Activated effector memory CD4-positive, alpha-beta T cell treated with anti-CD3 and anti-CD28 coated beads, Interleukin-2, amount 50 U/mL, for 16 hours (primary cell): ENCODE data around the gene CYP4V2.
A peak's percentile ranks its signal among the peaks of the same experiment; 100 is the strongest.

Experiments
- DNase-seq: peaks from one replicate; pipeline ENCODE4 v3.0.0-alpha.2; 2020

CYP4V2 gene

GRCh38 chr4:186191200-186192065, at the start of gene CYP4V2:
TSS of gene CYP4V2 (plus strand) at chr4:186191567. CDS start at chr4:186191824, 257 bp downstream.
- DNase-seq = peak; percentile 95

- no peak for DNase-seq
These were observed 47.0 kb upstream of the CYP4V2 start for GRCh38 chr4:186144198-186144945.

- DNase-seq = no peak
These were observed 46.3 kb upstream of the CYP4V2 start for GRCh38 chr4:186144946-186145569.

- no peak for DNase-seq
These were observed 44.9 kb upstream of the CYP4V2 start for GRCh38 chr4:186146458-186146857.

GRCh38 chr4:186148336-186148975, 42.9 kb upstream of the CYP4V2 start:
- DNase-seq = no peak

- DNase-seq = peak; percentile 72
These were observed 41.5 kb upstream of the CYP4V2 start for GRCh38 chr4:186149872-186150271.

GRCh38 chr4:186150926-186151325, 40.4 kb upstream of the CYP4V2 start:
- no peak for DNase-seq

- no peak for DNase-seq
These were observed 39.9 kb upstream of the CYP4V2 start for GRCh38 chr4:186151499-186151898.

- DNase-seq = no peak
These were observed 33.1 kb upstream of the CYP4V2 start for GRCh38 chr4:186158021-186158813.

GRCh38 chr4:186158966-186159365, 32.4 kb upstream of the CYP4V2 start:
- DNase-seq = no peak

GRCh38 chr4:186159613-186160012, 31.8 kb upstream of the CYP4V2 start:
- DNase-seq = no peak

- DNase-seq = no peak
These were observed 30.2 kb upstream of the CYP4V2 start for GRCh38 chr4:186161138-186161537.

GRCh38 chr4:186166852-186167512, 24.4 kb upstream of the CYP4V2 start:
- DNase-seq = no peak

- DNase-seq = no peak
These were observed 23.8 kb upstream of the CYP4V2 start for GRCh38 chr4:186167605-186168004.

- no peak for DNase-seq
These were observed 22.6 kb upstream of the CYP4V2 start for GRCh38 chr4:186168750-186169149.

- DNase-seq = no peak
These were observed 21.9 kb upstream of the CYP4V2 start for GRCh38 chr4:186169333-186169944.

GRCh38 chr4:186169945-186170802, 21.2 kb upstream of the CYP4V2 start:
- no peak for DNase-seq

- no peak for DNase-seq
These were observed 20.4 kb upstream of the CYP4V2 start for GRCh38 chr4:186170966-186171365.

- no peak for DNase-seq
These were observed 18.8 kb upstream of the CYP4V2 start for GRCh38 chr4:186172546-186172945.

GRCh38 chr4:186188107-186188506, 3.3 kb upstream of the CYP4V2 start:
- no peak for DNase-seq
